ENCODE results near the gene FAM184B.

DNA sequence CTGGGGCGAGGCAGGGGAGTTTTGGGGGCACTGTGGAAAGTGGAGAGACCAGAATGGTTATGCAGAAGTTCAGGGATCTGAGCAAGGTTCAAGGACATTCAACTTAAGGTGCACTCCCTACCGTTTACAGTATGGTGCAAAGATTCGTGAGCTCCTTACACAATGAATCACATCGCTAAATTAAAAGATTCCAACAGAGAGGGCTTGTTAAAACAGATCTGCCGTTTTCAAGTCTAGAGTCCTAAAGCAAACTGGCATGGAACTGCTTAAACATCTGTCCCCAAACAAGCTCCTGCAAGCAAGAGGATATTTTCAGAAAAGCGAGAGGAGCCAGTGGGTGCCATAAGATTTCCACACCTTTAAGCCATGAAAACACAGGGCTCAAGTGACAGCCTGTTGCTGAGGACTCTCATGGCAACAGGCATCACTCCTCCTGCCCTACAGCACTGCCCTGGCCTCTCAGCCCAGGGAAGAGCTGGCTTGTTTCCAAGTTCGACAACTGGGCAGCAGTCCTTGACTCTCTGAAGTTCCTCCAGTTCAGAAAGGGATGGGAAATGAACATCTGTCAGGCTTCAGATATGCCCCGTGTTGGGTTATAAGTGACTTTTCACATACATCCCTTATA is 10.0 kb downstream of the FAM184B start:
- TF ChIP-seq SMC3 (IDR thresholded peaks at IDR 0.05) (no peak), CTCF (IDR thresholded peaks at IDR 0.05) (no peak), POLR2A (IDR thresholded peaks at IDR 0.05; ENCODE audit: low read length) (no peak), NR3C1 (IDR thresholded peaks at IDR 0.05) (no peak), NPAS2 (CRISPR knock-in tag; IDR thresholded peaks at IDR 0.05; ENCODE audit: borderline replicate concordance) (no peak), MYC (IDR thresholded peaks at IDR 0.05; ENCODE audit: borderline replicate concordance, low read length) (no peak), POLR2AphosphoS2 (conservative IDR thresholded peaks at IDR 0.05; ENCODE audit: low read length) (no peak), RFX5 (IDR thresholded peaks at IDR 0.05) (no peak), EP300 (IDR thresholded peaks at IDR 0.05) (no peak), JUN (IDR thresholded peaks at IDR 0.05) (no peak), TP53 (CRISPR knock-in tag; IDR thresholded peaks at IDR 0.05) (no peak), HOXB13 (CRISPR knock-in tag; IDR thresholded peaks at IDR 0.05; ENCODE audit: low read depth) (no peak)
- TF ChIP-seq, protein P1, sequence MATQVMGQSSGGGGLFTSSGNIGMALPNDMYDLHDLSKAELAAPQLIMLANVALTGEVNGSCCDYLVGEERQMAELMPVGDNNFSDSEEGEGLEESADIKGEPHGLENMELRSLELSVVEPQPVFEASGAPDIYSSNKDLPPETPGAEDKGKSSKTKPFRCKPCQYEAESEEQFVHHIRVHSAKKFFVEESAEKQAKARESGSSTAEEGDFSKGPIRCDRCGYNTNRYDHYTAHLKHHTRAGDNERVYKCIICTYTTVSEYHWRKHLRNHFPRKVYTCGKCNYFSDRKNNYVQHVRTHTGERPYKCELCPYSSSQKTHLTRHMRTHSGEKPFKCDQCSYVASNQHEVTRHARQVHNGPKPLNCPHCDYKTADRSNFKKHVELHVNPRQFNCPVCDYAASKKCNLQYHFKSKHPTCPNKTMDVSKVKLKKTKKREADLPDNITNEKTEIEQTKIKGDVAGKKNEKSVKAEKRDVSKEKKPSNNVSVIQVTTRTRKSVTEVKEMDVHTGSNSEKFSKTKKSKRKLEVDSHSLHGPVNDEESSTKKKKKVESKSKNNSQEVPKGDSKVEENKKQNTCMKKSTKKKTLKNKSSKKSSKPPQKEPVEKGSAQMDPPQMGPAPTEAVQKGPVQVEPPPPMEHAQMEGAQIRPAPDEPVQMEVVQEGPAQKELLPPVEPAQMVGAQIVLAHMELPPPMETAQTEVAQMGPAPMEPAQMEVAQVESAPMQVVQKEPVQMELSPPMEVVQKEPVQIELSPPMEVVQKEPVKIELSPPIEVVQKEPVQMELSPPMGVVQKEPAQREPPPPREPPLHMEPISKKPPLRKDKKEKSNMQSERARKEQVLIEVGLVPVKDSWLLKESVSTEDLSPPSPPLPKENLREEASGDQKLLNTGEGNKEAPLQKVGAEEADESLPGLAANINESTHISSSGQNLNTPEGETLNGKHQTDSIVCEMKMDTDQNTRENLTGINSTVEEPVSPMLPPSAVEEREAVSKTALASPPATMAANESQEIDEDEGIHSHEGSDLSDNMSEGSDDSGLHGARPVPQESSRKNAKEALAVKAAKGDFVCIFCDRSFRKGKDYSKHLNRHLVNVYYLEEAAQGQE (IDR thresholded peaks at IDR 0.05), result no peak
